ENCODE results near the gene SLC25A26.

Gene SLC25A26

GRCh38 chr3:66338927-66339326 is 118.1 kb downstream of the SLC25A26 start:
- no peak for DNase-seq

DNA sequence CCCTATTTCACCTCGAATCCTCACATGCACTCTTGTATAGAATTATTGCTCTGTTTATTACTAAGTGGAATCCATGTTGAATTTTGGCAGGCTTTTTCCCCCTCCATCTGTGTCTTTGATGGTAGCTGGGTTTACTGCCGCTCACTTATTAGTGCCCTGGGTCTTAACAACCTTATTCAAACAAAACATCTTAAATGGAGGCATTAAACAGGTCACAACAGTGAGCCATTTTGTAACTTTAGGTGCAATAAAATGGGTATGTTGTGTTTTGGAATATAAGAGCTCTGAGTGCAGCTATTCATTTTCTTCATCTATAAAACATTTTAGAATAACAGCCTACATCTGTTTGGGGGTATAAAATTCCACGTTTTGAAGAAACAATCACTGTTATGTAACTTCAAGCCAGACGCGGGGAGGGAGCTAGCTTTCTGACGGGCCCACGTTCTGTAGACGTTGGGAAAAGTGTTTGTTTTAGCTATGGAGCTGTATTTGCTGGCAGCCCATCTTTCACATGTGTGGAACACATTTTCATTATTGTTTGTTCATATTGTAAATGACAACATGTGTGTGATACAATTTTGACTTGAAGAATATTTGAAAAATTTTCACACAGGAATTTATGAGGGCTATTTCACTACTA is 122.0 kb downstream of the SLC25A26 start:
- DNase-seq: no peak

DNA sequence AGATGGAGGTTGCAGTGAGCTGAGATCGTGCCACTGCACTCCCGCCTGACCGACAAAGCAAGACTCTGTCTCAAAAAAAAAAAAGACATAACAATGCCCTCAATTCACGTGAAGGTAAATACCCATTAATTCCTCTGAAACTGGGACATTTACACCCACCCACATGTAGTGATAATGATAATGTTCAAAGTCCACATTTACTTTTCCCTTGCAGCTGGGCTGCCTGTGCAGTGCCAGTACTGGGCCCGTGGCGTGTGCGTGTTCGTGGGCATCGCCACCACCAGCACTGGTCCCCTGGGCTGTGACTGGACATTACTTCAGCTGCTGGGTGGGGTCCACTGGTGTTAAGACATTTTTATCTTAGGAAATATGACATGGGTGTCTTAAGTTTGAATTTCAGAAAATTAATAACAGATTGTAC is 123.6 kb downstream of the SLC25A26 start:
- DNase-seq: no peak

DNA sequence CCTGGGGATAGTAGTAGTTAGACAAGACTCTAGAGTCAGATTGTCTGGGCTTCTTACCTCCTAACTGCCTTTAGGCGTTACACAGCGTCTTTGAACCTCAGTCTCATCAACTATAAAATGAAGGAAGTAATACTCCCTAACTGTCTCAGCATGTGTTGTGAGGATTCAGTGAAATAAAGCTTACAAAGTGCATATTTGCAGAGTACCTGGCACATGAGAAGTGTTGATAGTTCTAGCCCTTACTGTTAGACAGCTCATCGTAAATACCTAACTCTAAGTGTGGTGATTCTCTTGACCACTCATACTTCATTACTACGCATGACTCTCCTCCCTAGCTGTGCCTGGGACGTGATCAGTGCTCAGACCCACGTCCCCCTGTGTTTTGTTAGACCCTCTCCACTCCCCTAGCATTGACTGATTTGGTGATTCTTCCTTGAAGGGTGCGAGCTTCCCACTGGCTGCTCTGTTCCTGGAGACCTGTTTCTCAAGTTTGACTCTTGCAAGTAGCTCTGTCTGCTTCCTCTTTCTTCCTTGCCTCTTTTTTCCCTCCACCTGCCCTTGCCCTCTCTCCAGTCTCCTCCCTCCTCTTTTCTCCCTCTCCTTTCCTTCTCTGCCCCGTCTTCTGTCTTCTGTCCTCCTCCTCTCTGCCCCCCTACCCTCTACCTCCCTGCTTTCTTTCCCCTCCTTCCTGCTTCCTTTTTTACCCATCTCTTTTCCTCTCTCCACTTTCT is 124.2 kb downstream of the SLC25A26 start:
- DNase-seq: no peak

GRCh38 chr3:66348704-66349103 is 127.9 kb downstream of the SLC25A26 start:
- DNase-seq: no peak

- DNase-seq: no peak
These were observed 129.8 kb downstream of the SLC25A26 start for GRCh38 chr3:66350601-66351000.

DNA sequence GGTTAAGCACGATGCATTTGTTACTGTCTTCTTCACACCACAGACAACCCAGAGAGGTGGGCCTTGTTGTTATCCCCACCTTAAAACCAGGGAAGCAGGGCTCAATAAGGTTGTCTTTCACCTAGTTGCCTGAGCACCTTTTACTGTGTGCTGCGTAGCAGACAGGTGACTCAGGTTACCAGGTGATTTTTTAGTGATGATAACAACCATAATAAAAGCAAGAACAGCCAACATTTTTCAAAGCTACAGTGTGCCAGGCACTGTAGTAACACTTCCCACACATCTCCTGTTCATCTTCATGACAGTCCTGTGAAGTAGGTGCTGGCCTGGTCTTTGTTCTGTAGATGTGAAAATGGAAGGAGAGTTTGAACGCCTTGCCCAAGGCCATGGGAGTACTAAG is 132.2 kb downstream of the SLC25A26 start:
- DNase-seq: no peak

- no peak for DNase-seq
These were observed 132.7 kb downstream of the SLC25A26 start for GRCh38 chr3:66353530-66353929.

GRCh38 chr3:66354001-66354400 is 133.2 kb downstream of the SLC25A26 start:
- DNase-seq: no peak

DNA sequence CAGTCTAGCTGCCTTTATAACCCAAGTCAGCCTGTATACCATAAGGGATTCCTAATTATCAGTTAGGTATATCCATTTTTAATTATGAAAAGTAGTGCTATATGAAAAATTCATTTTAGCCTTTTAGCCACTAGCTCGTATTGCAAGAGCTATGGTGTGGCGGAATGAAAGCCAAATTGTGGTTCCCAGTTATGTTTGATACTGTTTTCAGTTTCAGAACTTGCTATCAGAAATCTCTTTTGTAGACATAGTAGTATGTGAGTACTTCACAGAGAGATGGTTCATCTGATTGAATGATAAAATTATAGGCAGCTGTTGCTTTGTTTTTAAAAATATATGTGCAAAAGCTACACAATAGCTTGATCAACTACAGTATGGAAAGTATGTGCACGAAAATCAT is 134.6 kb downstream of the SLC25A26 start:
- DNase-seq: no peak

DNA sequence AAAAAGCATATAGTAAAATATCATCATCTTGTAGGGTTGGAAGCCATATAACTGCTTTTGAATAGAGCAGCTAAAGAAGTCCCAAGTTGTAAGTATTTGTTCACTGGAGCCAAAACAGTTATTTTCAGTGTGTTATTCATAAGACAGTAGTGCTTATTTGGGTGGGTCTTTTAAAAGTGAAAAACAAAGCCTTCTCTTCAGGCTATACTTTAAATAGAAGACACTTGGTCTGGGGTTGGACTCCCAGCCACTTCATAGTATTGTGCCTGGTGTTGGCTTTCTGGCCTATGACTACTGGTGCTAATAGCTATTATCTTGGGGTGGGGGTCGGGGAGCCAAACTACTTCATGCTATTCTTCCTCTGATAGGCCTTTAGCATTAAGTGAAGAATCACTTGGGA is 135.2 kb downstream of the SLC25A26 start:
- no peak for DNase-seq

- no peak for DNase-seq
These were observed 140.6 kb downstream of the SLC25A26 start for GRCh38 chr3:66361356-66361755.

GRCh38 chr3:66362541-66362941 is 141.7 kb downstream of the SLC25A26 start:
- DNase-seq: no peak

- DNase-seq: no peak
These were observed 142.3 kb downstream of the SLC25A26 start for GRCh38 chr3:66363148-66363547.

DNA sequence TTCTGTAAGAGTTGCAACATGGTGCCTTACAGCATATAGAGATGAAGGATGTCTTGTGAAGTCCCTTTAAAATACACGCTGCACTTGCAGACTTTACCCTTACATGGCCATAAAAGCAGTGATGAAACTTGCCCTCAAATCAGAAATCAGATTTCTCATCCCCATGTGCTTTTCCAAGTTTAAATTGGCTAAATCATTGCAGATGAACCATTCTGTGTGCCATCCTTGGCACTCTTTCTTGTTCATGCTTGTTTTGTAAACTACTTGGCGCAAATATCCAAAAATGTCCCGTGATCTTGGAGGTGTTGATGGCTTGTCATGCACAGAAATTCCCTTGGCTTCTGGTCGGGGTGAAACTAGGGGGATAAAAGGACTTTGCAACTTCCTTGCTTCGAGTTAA is 144.3 kb downstream of the SLC25A26 start:
- no peak for DNase-seq

GRCh38 chr3:66366747-66367146 is 145.9 kb downstream of the SLC25A26 start:
- DNase-seq: no peak

GRCh38 chr3:66367979-66368378 is 147.2 kb downstream of the SLC25A26 start:
- DNase-seq: no peak

- DNase-seq: no peak
These were observed 149.4 kb downstream of the SLC25A26 start for GRCh38 chr3:66370179-66370578.

DNA sequence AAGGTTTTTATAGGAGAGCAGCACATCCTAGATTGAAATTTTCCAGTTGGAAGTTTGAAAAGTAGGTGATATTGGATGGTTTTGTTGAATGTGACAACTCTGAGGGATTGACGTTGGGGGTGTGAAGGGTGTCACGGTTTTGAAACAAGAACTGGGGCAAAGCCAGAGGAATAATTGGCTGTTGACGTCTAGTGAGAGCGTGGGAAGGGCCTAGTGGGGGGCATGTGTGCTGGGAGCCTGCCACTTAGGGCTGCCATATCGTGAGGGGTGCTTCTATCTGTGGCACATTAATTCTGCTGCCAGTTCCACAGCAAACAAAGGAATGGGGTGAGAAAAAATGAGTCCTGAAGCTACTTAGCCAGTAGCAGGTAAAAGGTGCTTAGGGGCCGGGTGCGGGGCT is 150.6 kb downstream of the SLC25A26 start:
- no peak for DNase-seq

- no peak for DNase-seq
These were observed 152.0 kb downstream of the SLC25A26 start for GRCh38 chr3:66372681-66373350.

- DNase-seq: no peak
These were observed 155.8 kb downstream of the SLC25A26 start for GRCh38 chr3:66376568-66376967.

DNA sequence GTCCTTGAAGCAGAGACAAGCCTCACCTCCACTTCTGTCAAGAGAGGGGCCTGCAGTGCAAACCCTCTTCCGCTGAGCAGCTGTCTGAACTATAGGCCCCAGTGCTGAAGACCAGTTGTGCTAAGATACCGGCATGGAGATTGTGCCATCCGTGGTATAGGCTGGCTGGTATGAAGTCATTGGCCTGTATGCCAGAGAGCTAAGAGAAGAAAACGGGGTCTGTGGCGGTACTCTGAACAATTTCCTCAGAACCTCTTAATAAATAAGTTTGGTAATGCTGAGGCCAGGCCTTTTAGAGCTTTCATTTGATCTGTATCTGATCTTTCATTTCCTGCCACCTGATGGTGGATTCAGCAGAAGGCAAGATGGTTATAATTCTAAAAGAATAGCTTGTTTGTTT is 157.0 kb downstream of the SLC25A26 start:
- no peak for DNase-seq

- peak; percentile 47 to 55 for DNase-seq
These were observed 157.5 kb downstream of the SLC25A26 start for GRCh38 chr3:66378256-66378655.

DNA sequence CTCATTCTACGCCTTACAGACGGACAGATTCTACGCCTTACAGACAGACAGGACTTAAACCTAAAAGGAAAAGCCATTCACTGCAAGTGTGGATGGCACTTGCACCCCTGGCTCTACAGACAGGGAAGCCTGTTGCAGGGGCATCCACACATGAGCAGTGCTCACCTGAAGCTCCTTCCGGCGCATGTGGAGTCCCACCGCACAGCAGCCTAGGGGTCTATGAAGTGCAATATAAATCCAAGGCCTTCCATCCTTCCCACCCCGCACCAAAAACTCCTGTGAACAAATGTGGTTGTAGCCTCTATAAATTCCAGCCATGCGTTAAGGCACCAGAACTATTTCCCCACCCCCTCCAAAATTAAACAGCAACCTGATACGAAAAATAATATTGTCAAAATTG is 158.8 kb downstream of the SLC25A26 start:
- DNase-seq: no peak

Measured in activated T-cell treated with anti-CD3 and anti-CD28 coated beads, Interleukin-2, amount 50 U/mL, for 48 hours (primary cell).